ENCODE data around the gene ARID4B.

GRCh38 chr1:235181561-235182245 lies 146.3 kb downstream of the ARID4B start:
- TF ChIP-seq CTCF (IDR thresholded peaks at IDR 0.05; ENCODE audit: low read length), result no peak
- no peak for TF ChIP-seq EZH2 (IDR thresholded peaks at IDR 0.05; ENCODE audit: borderline replicate concordance, low read length)
